NCI-H524 treated with DMSO at 0.1 percent for 48 hours (cell line): Measurements from ENCODE around the gene DCC.

ENCODE experiments used
- DNase-seq: peaks from one replicate; lab custom pipeline; 2025; lab: John Stamatoyannopoulos, UW

DCC gene

GRCh38 chr18:53080687-53081086 lies 740.7 kb downstream of the DCC start:
- no peak for DNase-seq

GRCh38 chr18:53093636-53094035 lies 753.6 kb downstream of the DCC start:
- DNase-seq = no peak

GRCh38 chr18:53101536-53102105 lies 761.6 kb downstream of the DCC start:
- DNase-seq = no peak

- no peak for DNase-seq
These were observed 774.4 kb downstream of the DCC start for GRCh38 chr18:53114441-53114840.

GRCh38 chr18:53115876-53116585 lies 776.0 kb downstream of the DCC start:
- DNase-seq = no peak

GRCh38 chr18:53117851-53118250 lies 777.9 kb downstream of the DCC start:
- no peak for DNase-seq

GRCh38 chr18:53126210-53126609 lies 786.2 kb downstream of the DCC start:
- no peak for DNase-seq

- no peak for DNase-seq
These were observed 791.0 kb downstream of the DCC start for GRCh38 chr18:53131001-53131400.

GRCh38 chr18:53134711-53135110 lies 794.7 kb downstream of the DCC start:
- DNase-seq = no peak

- no peak for DNase-seq
These were observed 795.7 kb downstream of the DCC start for GRCh38 chr18:53135654-53136053.

GRCh38 chr18:53139746-53140500 lies 799.9 kb downstream of the DCC start:
- DNase-seq = no peak

GRCh38 chr18:53142005-53142404 lies 802.0 kb downstream of the DCC start:
- no peak for DNase-seq

- DNase-seq = no peak
These were observed 807.5 kb downstream of the DCC start for GRCh38 chr18:53147472-53147871.

- DNase-seq = peak; percentile 39
These were observed 808.1 kb downstream of the DCC start for GRCh38 chr18:53148123-53148522.

- peak; percentile 22 for DNase-seq
These were observed 812.5 kb downstream of the DCC start for GRCh38 chr18:53152476-53152875.

- no peak for DNase-seq
These were observed 813.3 kb downstream of the DCC start for GRCh38 chr18:53153281-53153680.

GRCh38 chr18:53153800-53154199 lies 813.8 kb downstream of the DCC start:
- DNase-seq = no peak

- DNase-seq = no peak
These were observed 825.8 kb downstream of the DCC start for GRCh38 chr18:53165770-53166169.

- DNase-seq = no peak
These were observed 829.3 kb downstream of the DCC start for GRCh38 chr18:53169346-53169745.

- DNase-seq = no peak
These were observed 851.6 kb downstream of the DCC start for GRCh38 chr18:53191634-53192033.

GRCh38 chr18:53193870-53194269 lies 853.9 kb downstream of the DCC start:
- DNase-seq = no peak

GRCh38 chr18:53219853-53220252 lies 879.9 kb downstream of the DCC start:
- no peak for DNase-seq

- DNase-seq = no peak
These were observed 884.3 kb downstream of the DCC start for GRCh38 chr18:53224128-53224778.
